Psoas muscle (tissue), 8 donors: ENCODE results near the gene DOCK6. TPM values are rescaled to one million over a fixed set of nuclear protein-coding genes. Genes with fewer than 3 reads are reported as not detected.
A peak's percentile ranks its signal among the peaks of the same experiment; 100 is the strongest.

Experiments
- ATAC-seq, 4 donors: fragments of 200-7000 bp; cut with Tn5 transposase; one replicate each; pipeline ENCODE4 v1.9.1; 2020; ENCODE audit warnings: moderate library complexity in 3 of 4, mild to moderate bottlenecking in 2 of 4
- DNase-seq, 2 donors: peaks; one replicate each; pipeline ENCODE4 v3.0.0-alpha.2; 2020
- H3K27ac ChIP-seq: fragments of 200-600 bp; one replicate; pipeline ENCODE4 v1.8.0; 2022
- H3K27me3 ChIP-seq, 3 donors: fragments of 200-600 bp in 1 of 3; one replicate each; pipeline versions ENCODE4 v1.6.1 to v1.8.0; 2013 to 2022; ENCODE audit warnings: low read length in 2 of 3, mild to moderate bottlenecking in 2 of 3, moderate library complexity in 1 of 3; ENCODE audit not compliant: insufficient read depth in 3 of 3
- H3K36me3 ChIP-seq, 2 donors: fragments of 200-600 bp in 1 of 2; one replicate each; pipeline versions ENCODE4 v1.6.1 to v1.8.0; 2013 to 2022; ENCODE audit warnings: low read depth in 1 of 2, mild to moderate bottlenecking in 1 of 2, moderate library complexity in 1 of 2; ENCODE audit not compliant: insufficient read depth in 1 of 2
- H3K4me1 ChIP-seq: fragments of 200-600 bp; one replicate; pipeline ENCODE4 v1.8.0; 2022
- H3K4me3 ChIP-seq: fragments of 200-600 bp; one replicate; pipeline ENCODE4 v1.8.0; 2022; ENCODE audit warnings: mild to moderate bottlenecking
- H3K9me3 ChIP-seq: fragments of 200-600 bp; one replicate; pipeline ENCODE4 v1.8.0; 2022
- CTCF ChIP-seq: fragments of 200-600 bp; IDR thresholded peaks from one replicate; pipeline ENCODE4 v1.8.0; 2022; ENCODE audit warnings: antibody characterized with exemption
- WGBS, 3 donors: extraction: QIAGEN DNeasy Blood & Tissue Kit; methylation state at CpG; one replicate each; pipeline versions ENCODE4 v1.1.6 to v1.1.7; 2013; 5-methylcytosine and 5-hydroxymethylcytosine counted together
- intact Hi-C, 2 donors: fragments of 100-400 bp; cut with DNase I; formaldehyde crosslinking; loops; one replicate each; pipeline versions ENCODE4 v1.11.0 to v1.14.2; 2022
- polyA plus RNA-seq, 3 donors: library from polyadenylated mRNA; stranded (reverse); fragments of 200-250 nt; gene quantifications; one replicate each; pipeline ENCODE4 v1.2.3, GENCODE V29; 2013
- total RNA-seq, 4 donors: library from RNA; stranded (reverse); fragmentation: NEBNext Ultra II Directional in 2 of 4; extraction: Animal tissue kit (Norgen Biotek cat#: 25700) in 2 of 4; gene quantifications; one replicate each; pipeline versions ENCODE4 v1.2.1 to v1.2.4, GENCODE V29; 2021 to 2023
- donor health status: healthy with polysubstance abuse.
- donor health status: DM: no; HTN: no; CAD: no; lungs with moderate emphysema.
- donor health status: Bipolar disorder and iron deficiency.
- donor health status: healthy.
- donor health status: DM: yes; HTN: yes; CAD: no.
- donor health status: DM: no; HTN: no; CAD: no.
- donor health status: DM: no; HTN: no; CAD: no.
- donor health status: DM: yes; HTN: yes; CAD: no.

The DOCK6 gene
- total and polyA plus RNA-seq, 7 donors: 8.7 to 27.1 (median 15.3) TPM

GRCh38 chr19:11225815-11226214, 36.5 kb downstream of the DOCK6 start:
- H3K36me3 ChIP-seq: peaks cover 0 to 35% of the 10 kb centered on the region in 2 donors
- intact Hi-C loops: no loop called here
- DNase-seq: no peak

GRCh38 chr19:11225172-11225571, 37.2 kb downstream of the DOCK6 start:
- TF ChIP-seq CTCF: no peak
- intact Hi-C loops: no loop called here
- WGBS, 3 donors: 80 to 85% (median 81%) methylated on average over 5 of the region's 5 CpGs
- H3K9me3 ChIP-seq: peaks cover 9% of the 10 kb centered on the region
- H3K4me1 ChIP-seq: no peaks in the 10 kb centered on the region
- DNase-seq: peak in 1 of 2 donors; percentile 67
- no peak overlapping the region for H3K27ac ChIP-seq
- no peaks in the 10 kb centered on the region for H3K27me3 ChIP-seq
- ATAC-seq: peak in 3 of 4 donors; percentile 46 to 67 (median 57)
- no peak overlapping the region for H3K4me3 ChIP-seq
- H3K36me3 ChIP-seq: peaks cover 0 to 35% of the 10 kb centered on the region in 2 donors

More at GRCh38 chr19:11225815-11226214, 36.5 kb downstream of the DOCK6 start:
- whole genome bisulfite sequencing, 3 donors: 95 to 96% (median 96%) methylated on average over 3 of the region's 3 CpGs
- Histone ChIP-seq H3K4me3 (no peak overlapping the region), H3K4me1 (no peaks in the 10 kb centered on the region), H3K27ac (no peak overlapping the region), H3K27me3 (no peaks in the 10 kb centered on the region), H3K9me3 (peaks cover 8% of the 10 kb centered on the region)
- ATAC-seq: no peak
- no peak for TF ChIP-seq CTCF

DNA sequence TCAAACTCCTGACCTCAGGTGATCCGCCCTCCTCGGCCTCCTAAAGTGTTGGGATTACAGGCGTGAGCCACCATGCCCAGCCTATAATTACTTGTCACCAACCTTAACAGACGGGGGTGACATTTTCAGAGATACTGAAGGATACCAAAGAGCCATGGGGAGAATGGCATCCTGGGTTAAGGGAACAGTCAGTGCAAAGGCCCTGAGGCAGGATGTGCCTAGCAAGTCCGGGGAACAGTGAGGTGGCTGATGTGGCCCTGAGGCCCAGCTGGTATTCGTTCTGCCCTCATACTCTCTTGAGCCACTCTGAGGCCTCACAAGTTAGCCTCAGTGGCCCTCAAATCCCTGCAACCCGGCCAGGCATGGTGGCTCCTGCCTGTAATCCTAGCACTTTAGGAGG, 37.9 kb downstream of the DOCK6 start:
- Histone ChIP-seq H3K27me3 (no peaks in the 10 kb centered on the region), H3K4me3 (no peak overlapping the region), H3K4me1 (no peaks in the 10 kb centered on the region), H3K27ac (no peak overlapping the region), H3K9me3 (peaks cover 9% of the 10 kb centered on the region), H3K36me3 (peaks cover 0 to 33% of the 10 kb centered on the region in 2 donors)
- WGBS, 3 donors: 93 to 95% (median 94%) methylated on average over 7 of the region's 7 CpGs
- DNase-seq: no peak
- TF ChIP-seq CTCF: no peak
- no peak for ATAC-seq
- intact Hi-C loops: no loop called here

- Histone ChIP-seq H3K4me3 (no peak overlapping the region), H3K9me3 (peaks cover 9% of the 10 kb centered on the region), H3K27ac (no peak overlapping the region), H3K4me1 (no peaks in the 10 kb centered on the region), H3K27me3 (no peaks in the 10 kb centered on the region), H3K36me3 (peaks cover 0 to 33% of the 10 kb centered on the region in 2 donors)
- WGBS, 3 donors: 89 to 98% (median 97%) methylated on average over 3 of the region's 3 CpGs
- no peak for TF ChIP-seq CTCF
- DNase-seq (no peak), ATAC-seq (no peak)
- intact Hi-C loops: no loop called here
Measured at GRCh38 chr19:11223200-11223599, 39.1 kb downstream of the DOCK6 start.

- no peak for TF ChIP-seq CTCF
- Histone ChIP-seq H3K36me3 (peaks cover 0 to 34% of the 10 kb centered on the region in 2 donors), H3K27me3 (no peaks in the 10 kb centered on the region), H3K4me3 (no peak overlapping the region), H3K27ac (no peak overlapping the region), H3K9me3 (peaks cover 9% of the 10 kb centered on the region), H3K4me1 (no peaks in the 10 kb centered on the region)
- intact Hi-C loops: no loop called here
- no peak for ATAC-seq
- 96 to 97% (median 96%) methylated on average over 3 of the region's 3 CpGs for WGBS, 3 donors
- DNase-seq: no peak
Measured at GRCh38 chr19:11221082-11221598, 41.2 kb downstream of the DOCK6 start.
